8988T (cell line): ENCODE data around the gene SERPINB7.
"Not testable (repeated sequence)": the region's sequence is repeated elsewhere in the genome, so short reads cannot be mapped to it uniquely, and the experiment has no call there.

Experiments used
- DNase-seq: peaks from one replicate; pipeline ENCODE4 v3.0.0; 2011

SERPINB7 gene, protein sequence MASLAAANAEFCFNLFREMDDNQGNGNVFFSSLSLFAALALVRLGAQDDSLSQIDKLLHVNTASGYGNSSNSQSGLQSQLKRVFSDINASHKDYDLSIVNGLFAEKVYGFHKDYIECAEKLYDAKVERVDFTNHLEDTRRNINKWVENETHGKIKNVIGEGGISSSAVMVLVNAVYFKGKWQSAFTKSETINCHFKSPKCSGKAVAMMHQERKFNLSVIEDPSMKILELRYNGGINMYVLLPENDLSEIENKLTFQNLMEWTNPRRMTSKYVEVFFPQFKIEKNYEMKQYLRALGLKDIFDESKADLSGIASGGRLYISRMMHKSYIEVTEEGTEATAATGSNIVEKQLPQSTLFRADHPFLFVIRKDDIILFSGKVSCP

DNA sequence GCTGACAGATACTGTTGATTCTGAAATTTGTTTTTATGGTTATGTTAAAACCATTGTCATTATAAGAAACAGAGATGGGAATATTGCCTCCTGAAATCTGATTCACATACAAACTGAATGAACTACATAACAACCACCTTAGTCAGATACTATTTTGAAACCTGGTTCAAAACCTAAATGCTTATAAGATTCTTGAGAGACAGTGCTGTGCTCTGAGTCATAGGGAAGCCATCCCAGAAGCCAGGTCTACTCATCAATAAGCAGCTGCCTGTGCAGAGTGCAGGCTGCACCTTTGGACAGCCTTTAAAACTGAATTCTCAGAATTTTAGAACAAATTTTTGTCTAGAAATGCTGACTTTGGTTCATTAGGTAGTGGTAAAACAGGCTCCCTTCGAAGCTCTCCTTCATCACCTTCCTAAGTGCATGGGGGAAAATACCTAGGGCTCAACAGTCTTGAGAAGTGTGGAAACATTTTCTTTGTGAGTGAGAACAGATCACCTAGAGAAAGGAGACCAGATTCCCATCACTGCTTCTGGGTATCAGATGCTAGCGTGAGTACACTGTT lies at the start of gene SERPINB7:
TSS of gene SERPINB7 (plus strand) at position 253 of the 565 bp plus-strand sequence. CDS start 6,955 bp downstream, outside the sequence.
- no peak for DNase-seq

DNA sequence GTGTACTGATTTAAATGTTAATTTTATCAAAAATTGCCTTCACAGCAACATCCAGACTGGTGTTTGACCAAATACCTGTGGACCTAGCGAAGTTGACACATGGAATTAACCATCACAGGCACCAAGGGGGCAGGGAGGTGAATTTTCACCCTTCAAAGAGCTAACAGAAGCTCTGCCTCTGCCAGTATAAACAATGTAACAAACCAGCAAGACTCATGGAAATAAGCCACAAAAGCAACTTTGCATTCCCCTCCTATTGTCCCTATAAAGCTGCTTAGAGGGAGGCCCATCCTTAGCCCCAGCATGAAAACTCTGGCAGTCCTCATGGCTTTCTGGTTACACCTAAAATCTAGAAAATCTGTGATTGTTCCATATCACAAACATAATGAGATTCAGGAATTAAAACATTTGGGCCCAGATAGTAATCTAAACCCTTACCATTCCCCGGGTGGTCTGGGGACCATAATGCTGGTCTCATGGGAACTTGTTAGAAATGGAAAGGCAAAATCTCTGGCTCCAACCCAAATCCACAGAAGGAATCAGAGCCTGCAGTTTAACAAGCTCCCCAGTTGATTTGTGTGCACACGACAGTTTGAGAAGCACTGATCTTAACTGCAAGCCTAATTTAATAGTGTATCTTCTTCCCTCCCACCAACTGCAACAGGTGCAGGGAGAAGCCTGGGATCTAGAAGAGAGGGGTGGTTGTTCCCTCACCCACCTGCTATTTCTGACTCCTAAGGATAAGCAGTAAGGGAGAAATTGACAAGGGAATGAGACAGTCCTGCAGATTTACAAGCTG lies 49.3 kb upstream of the SERPINB7 start:
- no peak for DNase-seq

DNA sequence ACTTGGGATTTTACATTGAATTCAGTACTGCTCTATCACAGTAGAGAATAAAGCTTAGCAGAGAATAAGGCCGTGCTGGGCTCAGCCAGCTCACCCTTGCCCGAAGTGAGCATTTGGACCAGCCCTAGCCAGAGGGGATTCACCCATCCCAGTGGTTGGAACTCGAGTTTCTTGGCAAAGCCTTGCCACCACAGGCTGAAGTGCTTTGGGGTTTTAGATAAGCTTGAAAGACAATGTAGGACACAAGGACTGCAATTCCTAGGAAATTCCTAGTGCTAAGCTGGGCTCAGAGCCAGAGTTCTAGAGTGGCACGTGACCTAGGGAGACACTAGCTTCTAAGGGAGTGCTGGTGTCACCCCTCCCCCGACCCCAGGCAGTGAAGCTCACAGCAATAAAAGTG lies 44.4 kb upstream of the SERPINB7 start:
- no peak for DNase-seq

DNA sequence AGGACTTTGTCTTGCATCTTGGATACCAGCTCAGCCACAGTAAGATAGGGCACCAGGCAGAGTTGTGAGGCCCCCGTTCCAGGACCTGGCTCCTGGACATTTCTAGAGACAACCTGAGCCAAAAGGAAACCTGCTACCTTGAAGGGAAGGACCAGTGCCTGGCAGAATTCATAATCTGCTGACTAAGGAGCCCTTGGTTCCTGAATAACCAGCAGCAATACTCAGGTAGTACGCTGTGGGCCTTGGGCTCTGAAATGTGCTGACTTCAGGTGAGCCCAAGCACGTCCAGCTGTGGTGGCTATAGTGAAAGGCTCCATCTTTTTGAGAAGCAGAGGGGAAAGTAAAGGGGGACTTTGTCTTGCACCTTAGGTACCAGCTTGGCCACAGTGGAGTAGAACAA lies 44.0 kb upstream of the SERPINB7 start:
- no peak for DNase-seq

DNA sequence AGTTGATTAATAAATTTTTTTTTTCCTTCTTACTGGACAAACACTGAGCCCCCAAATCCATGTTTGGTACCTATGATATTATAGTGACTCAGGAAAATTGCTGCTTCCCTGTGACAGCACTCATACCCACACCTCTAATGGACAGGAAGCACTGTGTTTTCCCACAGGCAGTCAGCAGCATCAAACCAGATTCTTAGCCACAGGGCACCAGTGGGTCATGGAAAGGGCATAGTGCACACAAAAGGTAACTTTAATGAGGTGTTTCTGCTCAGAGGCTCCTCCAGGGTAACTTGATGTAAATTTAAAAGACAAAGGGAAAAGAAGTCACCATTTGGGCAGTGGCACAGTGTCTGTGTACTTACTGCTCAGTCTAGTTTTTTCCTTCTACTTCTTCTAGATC lies 38.3 kb upstream of the SERPINB7 start:
- DNase-seq = no peak

DNA sequence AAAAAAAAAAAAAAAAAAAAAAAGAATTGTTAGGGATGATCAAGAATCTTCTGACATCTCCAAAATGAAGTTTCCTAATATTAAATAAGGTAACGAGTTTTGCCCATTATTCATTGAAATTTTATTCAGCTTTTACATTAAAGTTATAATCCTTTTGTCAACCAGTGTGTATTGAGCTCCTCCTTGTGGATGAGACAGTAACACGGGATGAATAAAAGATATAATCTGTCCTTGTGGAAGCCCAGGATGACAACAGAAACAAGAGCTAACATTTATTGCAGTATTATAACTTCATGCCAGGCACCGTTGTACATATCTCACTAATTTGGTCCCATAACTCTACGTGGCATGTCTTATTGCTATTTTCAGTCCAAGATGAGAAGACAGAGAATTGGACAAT lies 33.4 kb upstream of the SERPINB7 start:
- no peak for DNase-seq

DNA sequence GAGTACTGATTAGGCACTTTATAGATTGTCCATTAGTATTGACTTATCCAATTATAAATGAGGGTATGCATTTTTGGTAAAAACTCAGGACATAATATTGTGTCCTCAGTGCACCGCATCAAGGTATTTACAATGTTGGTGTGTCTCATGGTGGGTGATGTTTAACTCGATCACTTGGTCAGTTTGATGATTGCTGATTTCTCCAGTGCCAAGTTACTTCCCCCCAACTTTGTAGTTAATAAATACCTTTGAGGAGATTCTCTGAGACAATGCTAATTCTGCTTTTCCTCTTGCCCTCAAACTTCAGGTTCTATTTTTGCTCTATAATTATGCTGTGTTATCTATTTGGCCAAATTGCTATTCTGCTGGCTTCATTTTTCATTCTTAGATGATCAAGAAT lies 28.2 kb upstream of the SERPINB7 start:
- no peak for DNase-seq

DNA sequence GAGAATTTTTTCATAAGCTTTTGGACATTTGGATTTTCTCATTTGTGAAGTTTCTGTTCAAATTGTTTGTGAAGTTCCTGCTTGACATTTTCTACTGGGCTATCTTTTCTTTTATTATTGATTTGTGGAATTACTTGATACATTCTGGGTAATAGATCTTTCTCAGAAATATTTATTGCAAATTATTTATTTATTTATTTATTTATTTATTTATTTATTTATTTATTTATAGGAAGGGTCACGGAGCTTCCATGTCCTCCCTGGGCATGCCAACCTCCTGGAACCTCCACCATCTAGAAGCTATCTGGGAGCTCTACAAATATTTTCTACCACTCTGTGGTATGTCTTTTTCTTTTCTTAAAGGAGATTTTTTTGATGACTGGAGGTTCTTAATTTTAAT lies 25.7 kb upstream of the SERPINB7 start:
- DNase-seq = no peak

DNA sequence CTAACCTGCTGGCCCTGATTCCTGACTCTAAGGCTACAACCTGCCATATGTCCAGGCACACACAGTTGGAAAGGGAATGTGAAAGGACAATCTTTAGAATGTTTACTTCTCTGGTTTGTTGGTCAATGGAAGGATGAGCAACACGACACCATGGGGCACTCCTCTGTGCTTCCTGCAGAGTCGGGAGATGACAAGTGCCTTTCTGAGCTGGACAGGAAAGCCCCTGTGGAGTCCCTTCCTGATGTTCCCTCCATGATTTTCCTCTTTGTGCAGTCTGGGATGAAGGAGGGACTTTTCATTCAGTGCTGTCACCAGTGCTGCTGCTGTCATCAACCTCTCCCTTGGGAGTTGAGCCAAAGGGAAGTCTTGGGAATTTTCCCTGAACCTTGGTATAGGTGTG lies 22.6 kb upstream of the SERPINB7 start:
- no peak for DNase-seq

DNA sequence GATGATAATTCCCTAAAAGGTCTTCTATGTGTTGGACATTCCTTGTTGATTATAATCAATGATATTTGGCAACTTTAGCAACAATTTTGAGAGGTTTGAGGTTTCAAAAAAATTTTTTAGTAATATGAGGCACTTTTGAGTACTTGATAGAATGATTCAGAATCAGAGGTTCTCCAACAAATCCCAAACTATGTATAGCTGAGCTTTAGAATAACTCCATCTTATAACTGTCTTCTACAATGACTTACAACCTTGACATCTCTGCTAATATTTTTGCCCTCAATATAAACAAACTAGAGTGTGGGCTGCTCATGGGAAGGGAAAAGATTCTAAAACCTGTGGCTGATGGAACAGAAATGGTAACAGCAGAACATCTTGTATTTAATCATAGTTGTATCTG lies 21.5 kb upstream of the SERPINB7 start:
- DNase-seq = no peak

DNA sequence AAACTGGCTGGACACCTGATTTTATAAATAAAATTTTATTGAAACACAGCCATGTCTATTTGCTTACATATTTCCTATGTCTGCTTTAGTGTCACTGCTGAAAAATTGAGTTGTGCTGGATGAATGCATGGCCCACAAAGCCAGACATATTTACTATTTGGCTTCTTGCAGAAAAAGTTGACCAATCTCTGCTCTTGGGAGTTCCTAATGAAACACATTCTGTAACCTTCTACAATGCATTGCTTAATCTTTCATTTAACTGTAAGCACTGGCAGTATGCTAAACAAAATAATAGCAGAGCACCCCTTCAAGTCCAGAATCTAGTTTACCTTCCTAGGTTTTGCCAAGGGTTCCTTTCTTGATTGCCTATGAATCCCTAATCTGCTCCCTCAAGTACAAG lies 17.7 kb upstream of the SERPINB7 start:
- DNase-seq = no peak

DNA sequence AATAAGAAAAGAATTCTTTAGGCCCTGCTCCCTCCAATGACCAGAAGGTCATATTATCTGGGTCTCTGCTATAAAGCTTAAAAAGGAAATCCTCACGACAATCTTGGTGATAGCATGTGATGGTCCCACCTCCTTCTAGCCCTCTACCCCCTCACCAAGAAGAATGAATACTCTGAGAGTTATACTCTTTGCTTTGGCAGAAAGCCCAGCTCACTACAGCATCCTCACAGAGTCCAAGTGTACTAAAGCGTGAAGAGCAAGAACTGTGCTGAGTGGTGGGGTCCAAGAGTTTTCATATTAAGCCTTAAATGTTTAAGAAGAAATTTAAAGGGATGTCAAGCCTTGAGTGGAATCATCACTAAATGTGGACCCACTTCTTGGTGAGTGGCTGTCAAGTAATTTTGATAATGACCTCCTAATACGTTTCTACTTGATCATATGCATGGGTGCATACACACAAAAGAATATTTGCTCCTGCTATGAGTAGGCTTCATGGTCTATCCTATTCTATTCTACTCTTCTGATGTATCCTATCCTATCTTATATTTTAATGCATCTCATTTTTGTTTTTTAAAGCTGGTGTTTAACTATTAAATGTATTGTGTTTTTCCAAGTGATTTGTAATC lies 16.5 kb upstream of the SERPINB7 start:
- no peak for DNase-seq

DNA sequence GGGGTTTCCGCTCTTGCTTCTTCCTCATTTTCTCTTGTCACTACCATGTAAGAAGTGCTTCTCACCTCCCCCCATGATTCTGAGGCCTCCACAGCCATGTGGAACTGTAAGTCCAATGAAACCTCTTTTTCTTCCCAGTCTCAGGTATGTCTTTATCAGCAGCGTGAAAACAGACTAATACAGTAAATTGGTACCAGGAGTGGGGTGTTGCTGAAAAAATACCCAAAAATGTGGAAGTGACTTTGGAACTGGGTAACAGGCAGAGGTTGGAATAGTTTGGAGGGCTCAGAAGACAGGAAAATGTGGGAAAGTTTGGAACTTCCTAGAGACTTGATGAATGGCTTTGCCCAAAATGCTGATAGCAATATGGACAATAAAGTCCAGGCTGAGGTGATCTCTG lies 15.4 kb upstream of the SERPINB7 start:
- DNase-seq = not testable (repeated sequence)

DNA sequence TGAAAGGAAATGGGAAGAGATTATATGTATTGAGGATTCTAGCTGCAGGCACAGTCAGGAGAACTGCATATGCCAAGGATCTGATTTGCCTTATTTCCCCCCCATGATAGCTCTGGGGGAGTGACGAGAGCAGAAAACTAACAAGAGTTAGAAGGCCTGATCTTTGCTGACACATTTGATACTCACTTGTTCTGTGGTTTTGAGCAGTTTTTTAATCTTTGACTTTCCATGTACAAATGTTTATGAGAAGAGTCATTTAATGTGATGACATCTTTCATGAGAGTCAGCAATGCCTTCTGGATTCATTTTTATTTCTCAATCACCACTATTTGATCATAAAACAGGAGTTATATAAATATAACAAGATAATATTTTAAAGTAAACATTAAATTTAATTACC lies 12.7 kb upstream of the SERPINB7 start:
- no peak for DNase-seq

DNA sequence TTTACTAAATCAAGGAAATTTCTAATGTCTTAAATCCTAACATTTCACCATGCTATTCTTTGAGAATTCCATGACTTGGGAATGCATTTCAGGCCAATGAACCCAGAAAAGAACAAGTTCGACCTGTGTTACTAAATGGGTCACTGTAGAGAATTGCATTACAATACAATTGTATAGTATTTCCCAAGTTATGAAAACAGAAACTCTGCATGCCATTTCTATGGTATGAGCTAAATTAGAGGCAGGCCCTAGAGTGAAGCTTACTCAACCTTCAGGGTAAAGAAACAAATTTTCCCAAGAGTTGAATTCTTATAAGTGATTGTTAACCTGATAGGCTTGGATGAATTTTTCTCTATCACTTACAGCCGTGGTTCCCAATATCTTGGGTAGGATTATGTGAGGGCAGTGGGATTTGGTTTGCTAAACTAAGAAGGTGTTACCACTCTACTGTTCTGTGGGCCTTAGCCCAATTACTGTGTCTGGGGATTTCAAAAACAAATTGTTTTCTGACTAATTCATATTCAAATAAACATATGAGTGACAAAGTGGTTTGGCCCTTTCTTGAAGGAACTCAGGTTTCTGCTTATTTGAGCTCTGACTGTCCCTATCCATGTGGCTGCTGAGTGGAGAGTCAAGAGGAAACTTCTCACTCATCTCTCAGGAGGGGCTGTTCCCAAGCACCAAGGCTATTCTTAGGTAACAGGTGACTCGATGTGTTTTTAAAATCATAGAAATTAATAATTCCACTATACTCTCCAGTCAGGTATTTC lies 11.2 kb upstream of the SERPINB7 start:
- DNase-seq = no peak

DNA sequence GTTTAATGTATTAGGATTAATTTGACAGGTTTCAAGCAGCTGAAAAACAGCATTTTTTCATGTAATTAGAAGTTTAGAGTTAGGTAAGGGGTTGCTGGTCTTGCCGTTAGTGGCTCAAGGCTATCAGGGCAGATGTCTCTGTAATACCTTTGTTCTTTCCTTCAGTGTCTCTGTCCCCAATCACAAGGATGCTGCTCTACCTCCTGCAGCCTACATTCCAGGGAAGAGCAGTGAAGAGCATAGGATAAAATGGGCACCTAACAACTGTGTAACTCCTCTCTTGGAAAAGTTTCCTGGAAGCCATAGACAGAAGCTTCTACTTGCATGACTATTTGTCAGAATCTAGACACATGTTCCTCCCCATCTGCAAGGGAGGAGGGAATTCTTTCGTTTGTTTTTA lies 9.4 kb upstream of the SERPINB7 start:
- DNase-seq = no peak

DNA sequence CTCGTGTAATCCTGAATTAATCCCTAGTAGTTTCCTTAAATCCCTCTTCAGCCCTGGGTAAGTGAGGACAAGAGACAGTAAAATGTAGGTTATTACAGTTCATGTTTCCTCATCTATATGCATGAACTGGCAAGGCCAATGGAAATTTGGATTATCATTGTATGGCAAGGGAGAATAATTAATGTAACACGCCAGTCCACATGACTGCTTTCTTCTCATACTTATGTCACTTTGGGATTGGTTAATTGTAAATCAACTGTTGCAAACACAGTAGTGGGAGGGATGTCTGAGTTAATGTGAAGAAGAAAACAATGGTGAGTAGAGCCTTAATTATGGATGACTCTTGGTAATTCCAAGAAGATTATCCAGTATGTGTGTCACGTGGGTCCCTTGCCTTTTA lies 1.7 kb upstream of the SERPINB7 start:
- no peak for DNase-seq

DNA sequence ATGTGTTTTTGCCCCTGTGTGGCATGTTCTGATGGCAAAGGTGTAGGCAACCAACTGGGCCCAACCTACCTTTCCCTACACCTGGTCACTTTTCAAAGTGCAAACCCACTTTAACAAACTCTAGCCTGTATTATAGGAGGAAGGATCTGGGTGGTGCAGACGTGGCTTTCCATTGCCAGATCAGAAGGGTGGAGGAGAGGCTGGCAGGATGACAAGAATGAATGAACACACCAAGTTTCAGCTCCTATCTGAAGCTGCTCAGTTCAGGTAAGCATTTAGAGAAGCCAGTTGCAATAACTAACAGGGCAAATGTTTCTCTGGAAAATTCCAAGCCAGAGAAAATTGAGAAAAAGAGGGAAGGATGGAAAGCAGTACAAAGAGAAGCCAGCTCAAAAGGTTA lies 707 bp upstream of the SERPINB7 start:
- DNase-seq = no peak

DNA sequence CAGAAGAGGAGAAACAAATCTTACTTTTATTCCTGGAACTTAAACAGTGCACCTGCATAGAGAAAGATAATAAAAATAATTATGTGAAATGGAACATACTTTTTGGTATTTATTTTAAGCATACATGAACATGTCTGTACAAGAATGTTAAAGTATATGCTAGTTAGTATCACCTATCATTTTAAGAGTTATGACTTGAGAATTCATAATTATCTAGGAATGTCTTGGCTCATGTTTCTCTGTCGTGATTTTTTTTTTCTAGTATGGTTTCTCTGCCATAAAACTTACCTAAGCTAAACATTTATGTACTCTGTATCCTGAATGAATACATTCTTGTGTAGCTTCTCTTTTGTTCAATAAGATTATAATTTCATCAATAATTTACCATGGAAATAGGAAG lies 4.2 kb downstream of the SERPINB7 start:
- DNase-seq = no peak

DNA sequence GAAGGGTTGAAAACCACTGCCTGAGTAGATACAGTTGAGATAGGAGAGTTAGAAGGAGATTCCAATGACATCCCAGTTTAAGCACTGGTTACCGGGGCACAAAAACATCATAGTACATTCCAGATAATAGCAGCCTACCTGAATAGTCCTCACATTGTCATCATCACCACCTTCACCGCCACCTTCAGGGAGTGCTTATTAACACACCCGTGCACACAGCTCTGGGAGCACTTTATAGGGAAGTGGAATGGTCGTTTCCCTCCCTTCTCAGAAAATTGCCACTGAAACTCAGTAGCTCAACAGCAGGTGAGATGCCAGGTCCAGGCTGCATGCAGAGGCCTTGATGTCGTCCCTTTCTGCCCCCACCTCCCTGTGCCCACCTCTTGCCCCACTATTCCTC lies 8.2 kb downstream of the SERPINB7 start:
- no peak for DNase-seq

DNA sequence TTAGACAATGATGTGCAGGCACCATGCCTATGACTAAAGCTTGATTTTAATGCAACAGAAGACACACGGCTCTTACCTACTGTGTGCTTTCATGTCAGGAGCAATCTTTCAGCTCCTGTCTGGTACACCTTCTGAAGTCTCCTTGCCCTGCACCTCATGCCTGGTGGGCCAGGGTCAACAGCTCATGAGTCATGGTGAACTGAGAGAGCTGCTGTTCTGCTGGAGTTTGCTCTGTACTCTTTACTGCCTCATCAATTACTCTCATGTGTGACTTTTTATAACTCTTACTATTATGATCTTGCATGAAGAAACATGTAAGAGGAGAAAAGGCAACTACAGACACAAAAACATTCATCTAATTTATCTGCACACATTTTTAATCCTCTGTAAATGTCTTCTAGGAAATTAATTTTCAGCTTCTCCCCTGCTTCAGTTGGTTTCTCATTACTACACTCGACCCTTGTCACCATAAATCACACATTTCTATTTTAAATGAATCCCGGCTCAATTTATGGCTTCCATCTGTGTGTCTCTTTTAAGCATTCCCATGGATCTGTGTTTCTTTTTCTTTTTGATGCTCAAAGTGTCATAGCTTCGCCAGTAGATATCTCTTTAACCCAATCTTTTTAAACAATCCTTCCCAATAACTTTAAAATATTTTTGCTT lies 9.7 kb downstream of the SERPINB7 start:
- DNase-seq = no peak

DNA sequence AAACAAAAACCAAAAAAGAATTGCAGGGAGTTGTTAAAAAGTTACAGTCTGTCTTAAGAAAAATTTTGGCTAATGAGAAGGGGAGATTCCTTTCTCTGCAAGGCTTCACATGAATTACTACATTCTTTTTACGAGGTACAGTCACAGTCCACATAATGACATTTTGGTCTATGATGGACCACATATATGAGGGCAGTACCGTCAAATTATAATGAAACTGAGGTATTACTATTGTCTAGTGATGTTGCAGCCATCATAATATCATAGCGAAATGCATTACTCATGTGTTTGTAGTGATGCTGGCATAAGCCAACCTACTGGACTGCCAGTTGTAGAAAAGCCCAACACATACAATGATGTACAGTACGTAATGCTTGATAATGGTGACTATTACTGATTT lies 12.5 kb downstream of the SERPINB7 start:
- DNase-seq = no peak
